Fibroblast of mammary gland (primary cell): ENCODE data around the gene PLCD1.
"Not testable (repeated sequence)": the region's sequence is repeated elsewhere in the genome, so short reads cannot be mapped to it uniquely, and the experiment has no call there.

ENCODE experiments used
- DNase-seq: peaks from one replicate; pipeline ENCODE4 v3.0.0-alpha.2; 2010; ENCODE audit warnings: low read depth
- H3K4me3 ChIP-seq: 2 replicates; pipeline ENCODE4 v1.5.1; 2011; ENCODE audit warnings: low read depth, mild to moderate bottlenecking, low read length, moderate library complexity; ENCODE audit not compliant: control insufficient read depth
- CTCF ChIP-seq: conservative IDR thresholded peaks from 2 replicates; pipeline ENCODE4 v1.5.1; 2011; ENCODE audit warnings: low read depth, low read length, inconsistent platforms; ENCODE audit not compliant: control insufficient read depth, insufficient read depth

The PLCD1 gene

GRCh38 chr3:37990527-37990926, 38.9 kb downstream of the PLCD1 start, which contains the start of gene VILL:
Gene VILL, plus strand, starts transcription at chr3:37990786. Its CDS starts 2,887 bp downstream, at chr3:37993673.
- no peak within 1 kb of the TSS for H3K4me3 ChIP-seq
- no peak for TF ChIP-seq CTCF
- DNase-seq: no peak

GRCh38 chr3:37989821-37990480, 39.5 kb downstream of the PLCD1 start:
- no peak overlapping the region for H3K4me3 ChIP-seq
- DNase-seq: no peak
- TF ChIP-seq CTCF: no peak

- H3K4me3 ChIP-seq: no peak overlapping the region
- DNase-seq: no peak
- TF ChIP-seq CTCF: no peak
These were observed 40.4 kb downstream of the PLCD1 start for GRCh38 chr3:37988931-37989525.

GRCh38 chr3:37988376-37988775, 41.1 kb downstream of the PLCD1 start:
- not testable (repeated sequence) for DNase-seq, H3K4me3 ChIP-seq

- DNase-seq: peak; percentile 41
- no peak for TF ChIP-seq CTCF
- no peak overlapping the region for H3K4me3 ChIP-seq
These were observed 41.7 kb downstream of the PLCD1 start for GRCh38 chr3:37987751-37988179.

GRCh38 chr3:37987315-37987697, 42.1 kb downstream of the PLCD1 start:
- DNase-seq: no peak
- H3K4me3 ChIP-seq: no peak overlapping the region
- TF ChIP-seq CTCF: no peak

GRCh38 chr3:37986479-37987314, 42.7 kb downstream of the PLCD1 start:
- no peak overlapping the region for H3K4me3 ChIP-seq
- TF ChIP-seq CTCF: no peak
- no peak for DNase-seq
